Measurements from ENCODE around the gene TNFSF9.
"Not testable (repeated sequence)": the region's sequence is repeated elsewhere in the genome, so short reads cannot be mapped to it uniquely, and the experiment has no call there.

The TNFSF9 gene

GRCh38 chr19:6530386-6531162, at the start of gene TNFSF9:
Gene TNFSF9, plus strand, starts transcription at chr19:6531026. Its CDS starts 11 bp downstream, at chr19:6531037.
- no peak for DNase-seq

GRCh38 chr19:6481541-6482342, 49.1 kb upstream of the TNFSF9 start, which contains the start of gene DENND1C:
Gene DENND1C, minus strand, starts transcription at chr19:6481787. Its CDS starts 92 bp downstream, at chr19:6481695.
- DNase-seq = no peak

GRCh38 chr19:6482343-6482686, 48.5 kb upstream of the TNFSF9 start:
- no peak for DNase-seq

- DNase-seq = no peak
Observed at GRCh38 chr19:6483235-6483634, 47.6 kb upstream of the TNFSF9 start.

- DNase-seq = no peak
Observed at GRCh38 chr19:6484230-6484629, 46.6 kb upstream of the TNFSF9 start.

- no peak for DNase-seq
Observed at GRCh38 chr19:6484831-6485230, 46.0 kb upstream of the TNFSF9 start.

GRCh38 chr19:6489278-6490061, 41.4 kb upstream of the TNFSF9 start:
- no peak for DNase-seq

GRCh38 chr19:6490134-6490533, 40.7 kb upstream of the TNFSF9 start:
- DNase-seq = no peak

- DNase-seq = no peak
Observed at GRCh38 chr19:6491802-6492592, 38.8 kb upstream of the TNFSF9 start.

GRCh38 chr19:6494438-6495036, 36.3 kb upstream of the TNFSF9 start:
- DNase-seq = no peak

- no peak for DNase-seq
Observed at GRCh38 chr19:6495947-6496346, 34.9 kb upstream of the TNFSF9 start.

GRCh38 chr19:6498294-6499036, 32.4 kb upstream of the TNFSF9 start:
- DNase-seq = no peak

GRCh38 chr19:6499052-6499790, 31.6 kb upstream of the TNFSF9 start:
- DNase-seq = no peak

GRCh38 chr19:6500837-6501739, 29.7 kb upstream of the TNFSF9 start:
- DNase-seq = no peak

GRCh38 chr19:6501740-6502648, 28.8 kb upstream of the TNFSF9 start, which contains the start of gene TUBB4A:
Gene TUBB4A, minus strand, starts transcription at chr19:6502309. Its CDS starts 97 bp downstream, at chr19:6502212.
- no peak for DNase-seq

GRCh38 chr19:6503407-6504201, 27.2 kb upstream of the TNFSF9 start:
- DNase-seq = no peak

- DNase-seq = not testable (repeated sequence)
Observed at GRCh38 chr19:6508028-6508771, 22.6 kb upstream of the TNFSF9 start.

Measured in NCI-H510A treated with DMSO at 0.1 percent for 48 hours (cell line).